SK-N-SH (cell line): ENCODE results near the gene ZBTB16. TPM values are rescaled to one million over a fixed set of nuclear protein-coding genes. Genes with fewer than 3 reads are reported as not detected.

ENCODE experiments used
- CTCF ChIA-PET: fragments of 300-600, 350-600 bp; formaldehyde crosslinking; extraction: SDS; loops from one replicate; lab custom pipeline; 2021; lab: Yijun Ruan, JAX
- POLR2A ChIA-PET: fragments of 350-600 bp; sonication (Branson Sonifier 250); formaldehyde crosslinking; extraction: SDS; loops from one replicate; lab custom pipeline; 2020; ENCODE audit warnings: antibody characterized with exemption, inconsistent platforms; lab: Yijun Ruan, JAX
- DNase-seq: peaks from one replicate; pipeline ENCODE4 v3.0.0; 2012
- H2AFZ ChIP-seq: fragments of 200-600 bp; sonication (generic); 2 replicates; pipeline ENCODE4 v1.8.1; 2016; ENCODE audit warnings: antibody characterized with exemption, mild to moderate bottlenecking, low read depth
- H3F3A ChIP-seq: fragments of 200-600 bp; sonication (generic); replicated peaks from 2 replicates; pipeline ENCODE3; 2016; ENCODE audit warnings: antibody characterized with exemption, mild to moderate bottlenecking; ENCODE audit not compliant: insufficient read depth
- H3K27ac ChIP-seq, 2 experiments: fragments of 200-500 bp in 1 of 2; fragments of 200-600 bp in 1 of 2; sonication (Bioruptor generic) in 1 of 2; sonication (generic), shearing (Covaris generic) in 1 of 2; 2 replicates each; pipeline versions ENCODE4 v1.5.1 to v1.6.1; 2014 to 2016; ENCODE audit warnings: low read depth in 2 of 2, inconsistent platforms in 1 of 2, low read length in 1 of 2, mild to moderate bottlenecking in 1 of 2, mixed read lengths in 1 of 2
- H3K27me3 ChIP-seq: fragments of 200-600 bp; sonication (generic), shearing (Covaris generic); 2 replicates; pipeline ENCODE4 v1.6.1; 2016; ENCODE audit warnings: mixed run types; ENCODE audit not compliant: insufficient read depth
- H3K36me3 ChIP-seq, 2 experiments: fragments of 200-500 bp in 1 of 2; fragments of 200-600 bp in 1 of 2; sonication (Bioruptor generic) in 1 of 2; sonication (generic) in 1 of 2; replicated peaks in 1 of 2; 2 replicates each; pipeline versions ENCODE3 to v1.5.1; 2014 to 2016; ENCODE audit warnings: low read length in 1 of 2, mild to moderate bottlenecking in 1 of 2; ENCODE audit not compliant: insufficient read depth in 2 of 2, control insufficient read depth in 1 of 2
- H3K4me1 ChIP-seq, 2 experiments: fragments of 200-500 bp in 1 of 2; fragments of 200-600 bp in 1 of 2; sonication (Bioruptor generic) in 1 of 2; sonication (generic), shearing (Covaris generic) in 1 of 2; 2 replicates each; pipeline versions ENCODE4 v1.5.1 to v1.6.1; 2014 to 2016; ENCODE audit warnings: low read depth in 1 of 2, low read length in 1 of 2, mixed run types in 1 of 2; ENCODE audit not compliant: insufficient read depth in 2 of 2, control insufficient read depth in 1 of 2
- H3K4me2 ChIP-seq: fragments of 200-600 bp; sonication (generic), shearing (Covaris generic); 2 replicates; pipeline ENCODE4 v1.6.1; 2017; ENCODE audit warnings: mixed run types
- H3K4me3 ChIP-seq, 2 experiments: fragments of 200-500 bp in 1 of 2; fragments of 200-600 bp in 1 of 2; sonication (Bioruptor generic) in 1 of 2; sonication (generic), shearing (Covaris generic) in 1 of 2; 2 replicates each; pipeline versions ENCODE4 v1.5.1 to v1.8.1; 2014 to 2016; ENCODE audit warnings: low read depth in 2 of 2, inconsistent platforms in 1 of 2, low read length in 1 of 2, mild to moderate bottlenecking in 1 of 2, mixed read lengths in 1 of 2, moderate library complexity in 1 of 2
- H3K79me2 ChIP-seq: fragments of 200-600 bp; sonication (generic); 2 replicates; pipeline ENCODE4 v1.8.1; 2017; ENCODE audit warnings: mild to moderate bottlenecking; ENCODE audit not compliant: insufficient read depth
- H3K9ac ChIP-seq: fragments of 200-600 bp; sonication (generic); 2 replicates; pipeline ENCODE4 v1.6.1; 2017; ENCODE audit warnings: mixed run types
- H3K9me2 ChIP-seq: fragments of 200-600 bp; sonication (generic); 2 replicates; pipeline ENCODE4 v1.6.1; 2017; ENCODE audit warnings: mixed run types
- H3K9me3 ChIP-seq: fragments of 200-600 bp; sonication (generic); 2 replicates; pipeline ENCODE4 v1.6.1; 2017; ENCODE audit warnings: mixed run types, mild to moderate bottlenecking, moderate library complexity
- H4K20me1 ChIP-seq: fragments of 200-600 bp; sonication (generic); 2 replicates; pipeline ENCODE4 v1.6.1; 2017; ENCODE audit warnings: mild to moderate bottlenecking, mixed run types; ENCODE audit not compliant: insufficient read depth
- CHD2 ChIP-seq: fragments of 150-350 bp; IDR thresholded peaks from 2 replicates; pipeline ENCODE4 v1.6.1; 2018; ENCODE audit warnings: low read length; ENCODE audit not compliant: partially characterized antibody
- FOXJ3 ChIP-seq: sonication (generic); formaldehyde crosslinking; IDR thresholded peaks from 2 replicates; pipeline ENCODE4 v1.5.1; 2020; ENCODE audit warnings: mild to moderate bottlenecking, missing genetic modification reagents
- GABPA ChIP-seq: IDR thresholded peaks from 2 replicates; pipeline ENCODE4 v1.4.0; 2012; ENCODE audit warnings: low read depth, mild to moderate bottlenecking
- GATA2 ChIP-seq: sonication (generic); formaldehyde crosslinking; IDR thresholded peaks from 2 replicates; pipeline ENCODE4 v1.5.0; 2020; ENCODE audit warnings: mild to moderate bottlenecking, missing genetic modification reagents
- JUND ChIP-seq: IDR thresholded peaks from 2 replicates; pipeline ENCODE4 v1.4.0; 2012
- MEF2A ChIP-seq: IDR thresholded peaks from 2 replicates; pipeline ENCODE4 v1.4.0; 2012; ENCODE audit warnings: low read depth, borderline replicate concordance
- MXI1 ChIP-seq: IDR thresholded peaks from 2 replicates; pipeline ENCODE4 v1.6.1; 2012; ENCODE audit warnings: mild to moderate bottlenecking, low read depth, low read length, improper control_type of control experiment
- NFIC ChIP-seq: IDR thresholded peaks from 2 replicates; pipeline ENCODE4 v1.4.0; 2012; ENCODE audit warnings: borderline replicate concordance
- RXRA ChIP-seq: IDR thresholded peaks from 2 replicates; pipeline ENCODE4 v1.4.0; 2012; ENCODE audit warnings: low read depth, mild to moderate bottlenecking, borderline replicate concordance
- TAF1 ChIP-seq: IDR thresholded peaks from 2 replicates; pipeline ENCODE4 v1.6.1; 2012; ENCODE audit warnings: low read depth, mild to moderate bottlenecking, low read length, moderate library complexity, borderline replicate concordance
- WGBS: methylation state at CpG from one replicate; pipeline ENCODE4 v1.1.6; 2017; ENCODE audit warnings: low lambda C conversion rate; 5-methylcytosine and 5-hydroxymethylcytosine counted together
- polyA plus RNA-seq, 3 experiments: library from polyadenylated mRNA; depleted of rRNA; stranded (reverse); fragments of >200 nt; gene quantifications; 2 replicates each; pipeline ENCODE4 v1.2.3, GENCODE V29; 2012
- TF ChIP-seq, protein P1 (sequence below): IDR thresholded peaks from 2 replicates; pipeline ENCODE4 v1.6.1; 2012; ENCODE audit warnings: mild to moderate bottlenecking, low read depth, low read length, moderate library complexity
- TF ChIP-seq, protein P2 (sequence below): IDR thresholded peaks from 2 replicates; pipeline ENCODE4 v1.4.0; 2012; ENCODE audit warnings: low read depth
- TF ChIP-seq, protein P3 (sequence below): fragments of 200-600 bp; sonication (generic); IDR thresholded peaks from 2 replicates; pipeline ENCODE4 v1.6.1; 2017; ENCODE audit warnings: antibody characterized with exemption, mild to moderate bottlenecking, moderate library complexity

ZBTB16 gene
- polyA plus RNA-seq, 1 of the 3 experiments (the other 2 are of a cell fraction): not detected

DNA sequence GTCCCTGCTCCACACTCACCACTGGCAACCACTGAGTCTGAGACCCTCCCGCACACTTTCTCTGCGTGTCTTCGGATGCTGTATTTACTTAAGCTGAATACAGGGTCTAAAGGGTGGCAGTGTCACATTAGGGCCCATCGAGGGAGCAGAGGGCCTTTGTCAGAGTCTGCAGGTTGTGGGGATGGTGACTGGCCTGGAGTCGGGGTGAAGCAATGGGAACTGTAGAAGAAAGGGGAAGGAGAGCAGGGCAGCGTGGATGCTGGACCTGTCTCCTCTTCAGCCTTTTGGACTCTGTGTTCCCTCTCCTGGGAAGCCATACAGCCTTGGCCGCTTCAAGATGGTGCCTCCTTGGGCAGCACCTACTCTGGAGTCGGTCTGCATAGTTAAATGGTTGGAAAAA, 61.1 kb downstream of the ZBTB16 start (continued):
- TF ChIP-seq, protein P1, sequence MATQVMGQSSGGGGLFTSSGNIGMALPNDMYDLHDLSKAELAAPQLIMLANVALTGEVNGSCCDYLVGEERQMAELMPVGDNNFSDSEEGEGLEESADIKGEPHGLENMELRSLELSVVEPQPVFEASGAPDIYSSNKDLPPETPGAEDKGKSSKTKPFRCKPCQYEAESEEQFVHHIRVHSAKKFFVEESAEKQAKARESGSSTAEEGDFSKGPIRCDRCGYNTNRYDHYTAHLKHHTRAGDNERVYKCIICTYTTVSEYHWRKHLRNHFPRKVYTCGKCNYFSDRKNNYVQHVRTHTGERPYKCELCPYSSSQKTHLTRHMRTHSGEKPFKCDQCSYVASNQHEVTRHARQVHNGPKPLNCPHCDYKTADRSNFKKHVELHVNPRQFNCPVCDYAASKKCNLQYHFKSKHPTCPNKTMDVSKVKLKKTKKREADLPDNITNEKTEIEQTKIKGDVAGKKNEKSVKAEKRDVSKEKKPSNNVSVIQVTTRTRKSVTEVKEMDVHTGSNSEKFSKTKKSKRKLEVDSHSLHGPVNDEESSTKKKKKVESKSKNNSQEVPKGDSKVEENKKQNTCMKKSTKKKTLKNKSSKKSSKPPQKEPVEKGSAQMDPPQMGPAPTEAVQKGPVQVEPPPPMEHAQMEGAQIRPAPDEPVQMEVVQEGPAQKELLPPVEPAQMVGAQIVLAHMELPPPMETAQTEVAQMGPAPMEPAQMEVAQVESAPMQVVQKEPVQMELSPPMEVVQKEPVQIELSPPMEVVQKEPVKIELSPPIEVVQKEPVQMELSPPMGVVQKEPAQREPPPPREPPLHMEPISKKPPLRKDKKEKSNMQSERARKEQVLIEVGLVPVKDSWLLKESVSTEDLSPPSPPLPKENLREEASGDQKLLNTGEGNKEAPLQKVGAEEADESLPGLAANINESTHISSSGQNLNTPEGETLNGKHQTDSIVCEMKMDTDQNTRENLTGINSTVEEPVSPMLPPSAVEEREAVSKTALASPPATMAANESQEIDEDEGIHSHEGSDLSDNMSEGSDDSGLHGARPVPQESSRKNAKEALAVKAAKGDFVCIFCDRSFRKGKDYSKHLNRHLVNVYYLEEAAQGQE: no peak
- no peak for TF ChIP-seq GATA2 (CRISPR knock-in tag)
- TF ChIP-seq CHD2: no peak
- TF ChIP-seq MEF2A: no peak
- TF ChIP-seq, protein P2, sequence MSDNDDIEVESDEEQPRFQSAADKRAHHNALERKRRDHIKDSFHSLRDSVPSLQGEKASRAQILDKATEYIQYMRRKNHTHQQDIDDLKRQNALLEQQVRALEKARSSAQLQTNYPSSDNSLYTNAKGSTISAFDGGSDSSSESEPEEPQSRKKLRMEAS: no peak

DNA sequence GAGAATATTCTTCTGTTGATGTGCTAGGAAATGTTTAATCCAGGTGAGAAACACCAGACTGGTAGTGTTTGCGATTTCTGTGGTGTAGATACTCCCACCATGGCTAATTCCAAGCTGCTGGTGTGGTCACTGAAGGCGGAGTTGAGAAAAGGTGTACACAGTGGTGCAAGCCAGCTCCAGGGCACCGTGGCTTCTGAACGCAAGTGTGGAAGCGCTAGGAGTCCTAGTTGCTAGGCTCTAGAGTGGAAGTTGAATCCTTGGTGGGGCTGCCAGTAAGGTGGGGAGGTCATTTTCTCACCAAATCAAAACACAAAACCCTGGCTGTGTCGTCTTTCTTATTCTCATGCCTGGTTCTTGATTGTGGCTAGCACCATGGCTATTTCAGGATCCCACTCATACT, 61.6 kb downstream of the ZBTB16 start:
- H3F3A ChIP-seq: no peaks in the 10 kb centered on the region
- H3K79me2 ChIP-seq: no peaks in the 10 kb centered on the region
- no peaks in the 10 kb centered on the region; the same call in 1 of the 2 replicates for H3K27me3 ChIP-seq
- TF ChIP-seq, protein P3, sequence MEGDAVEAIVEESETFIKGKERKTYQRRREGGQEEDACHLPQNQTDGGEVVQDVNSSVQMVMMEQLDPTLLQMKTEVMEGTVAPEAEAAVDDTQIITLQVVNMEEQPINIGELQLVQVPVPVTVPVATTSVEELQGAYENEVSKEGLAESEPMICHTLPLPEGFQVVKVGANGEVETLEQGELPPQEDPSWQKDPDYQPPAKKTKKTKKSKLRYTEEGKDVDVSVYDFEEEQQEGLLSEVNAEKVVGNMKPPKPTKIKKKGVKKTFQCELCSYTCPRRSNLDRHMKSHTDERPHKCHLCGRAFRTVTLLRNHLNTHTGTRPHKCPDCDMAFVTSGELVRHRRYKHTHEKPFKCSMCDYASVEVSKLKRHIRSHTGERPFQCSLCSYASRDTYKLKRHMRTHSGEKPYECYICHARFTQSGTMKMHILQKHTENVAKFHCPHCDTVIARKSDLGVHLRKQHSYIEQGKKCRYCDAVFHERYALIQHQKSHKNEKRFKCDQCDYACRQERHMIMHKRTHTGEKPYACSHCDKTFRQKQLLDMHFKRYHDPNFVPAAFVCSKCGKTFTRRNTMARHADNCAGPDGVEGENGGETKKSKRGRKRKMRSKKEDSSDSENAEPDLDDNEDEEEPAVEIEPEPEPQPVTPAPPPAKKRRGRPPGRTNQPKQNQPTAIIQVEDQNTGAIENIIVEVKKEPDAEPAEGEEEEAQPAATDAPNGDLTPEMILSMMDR: no peak
- TF ChIP-seq, protein P2: no peak
- TF ChIP-seq MXI1 (no peak), TAF1 (no peak), RXRA (no peak), JUND (no peak), NFIC (no peak), FOXJ3 (CRISPR knock-in tag) (no peak), GABPA (no peak)
- TF ChIP-seq, all 33 proteins: peak for 0
- Histone ChIP-seq H3K4me2 (no peak overlapping the region), H3K4me1 (no peaks in the 10 kb centered on the region), H3K9me2 (no peaks in the 10 kb centered on the region), H4K20me1 (no peaks in the 10 kb centered on the region), H3K36me3 (no peaks in the 10 kb centered on the region), H2AFZ (no peak overlapping the region), H3K27ac (no peak overlapping the region), H3K9ac (no peak overlapping the region), H3K4me3 (no peak overlapping the region), H3K9me3 (no peaks in the 10 kb centered on the region)
- POLR2A ChIA-PET: no interaction called here
- 56% methylated on average over 6 of the region's 6 CpGs for WGBS
- CTCF ChIA-PET: no interaction called here
- no peak for DNase-seq
